Activated CD4-positive, alpha-beta T cell treated with anti-CD3 and anti-CD28 coated beads, Interleukin-2, amount 50 U/mL, for 16 hours (primary cell): ENCODE measurements around the gene MDC1.
"Not testable (repeated sequence)": the region's sequence is repeated elsewhere in the genome, so short reads cannot be mapped to it uniquely, and the experiment has no call there.

Experiments
- DNase-seq: peaks from one replicate; pipeline ENCODE4 v3.0.0-alpha.2; 2020

MDC1 gene, protein sequence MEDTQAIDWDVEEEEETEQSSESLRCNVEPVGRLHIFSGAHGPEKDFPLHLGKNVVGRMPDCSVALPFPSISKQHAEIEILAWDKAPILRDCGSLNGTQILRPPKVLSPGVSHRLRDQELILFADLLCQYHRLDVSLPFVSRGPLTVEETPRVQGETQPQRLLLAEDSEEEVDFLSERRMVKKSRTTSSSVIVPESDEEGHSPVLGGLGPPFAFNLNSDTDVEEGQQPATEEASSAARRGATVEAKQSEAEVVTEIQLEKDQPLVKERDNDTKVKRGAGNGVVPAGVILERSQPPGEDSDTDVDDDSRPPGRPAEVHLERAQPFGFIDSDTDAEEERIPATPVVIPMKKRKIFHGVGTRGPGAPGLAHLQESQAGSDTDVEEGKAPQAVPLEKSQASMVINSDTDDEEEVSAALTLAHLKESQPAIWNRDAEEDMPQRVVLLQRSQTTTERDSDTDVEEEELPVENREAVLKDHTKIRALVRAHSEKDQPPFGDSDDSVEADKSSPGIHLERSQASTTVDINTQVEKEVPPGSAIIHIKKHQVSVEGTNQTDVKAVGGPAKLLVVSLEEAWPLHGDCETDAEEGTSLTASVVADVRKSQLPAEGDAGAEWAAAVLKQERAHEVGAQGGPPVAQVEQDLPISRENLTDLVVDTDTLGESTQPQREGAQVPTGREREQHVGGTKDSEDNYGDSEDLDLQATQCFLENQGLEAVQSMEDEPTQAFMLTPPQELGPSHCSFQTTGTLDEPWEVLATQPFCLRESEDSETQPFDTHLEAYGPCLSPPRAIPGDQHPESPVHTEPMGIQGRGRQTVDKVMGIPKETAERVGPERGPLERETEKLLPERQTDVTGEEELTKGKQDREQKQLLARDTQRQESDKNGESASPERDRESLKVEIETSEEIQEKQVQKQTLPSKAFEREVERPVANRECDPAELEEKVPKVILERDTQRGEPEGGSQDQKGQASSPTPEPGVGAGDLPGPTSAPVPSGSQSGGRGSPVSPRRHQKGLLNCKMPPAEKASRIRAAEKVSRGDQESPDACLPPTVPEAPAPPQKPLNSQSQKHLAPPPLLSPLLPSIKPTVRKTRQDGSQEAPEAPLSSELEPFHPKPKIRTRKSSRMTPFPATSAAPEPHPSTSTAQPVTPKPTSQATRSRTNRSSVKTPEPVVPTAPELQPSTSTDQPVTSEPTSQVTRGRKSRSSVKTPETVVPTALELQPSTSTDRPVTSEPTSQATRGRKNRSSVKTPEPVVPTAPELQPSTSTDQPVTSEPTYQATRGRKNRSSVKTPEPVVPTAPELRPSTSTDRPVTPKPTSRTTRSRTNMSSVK (N-terminal part only)

GRCh38 chr6:30717129-30717844, at the start of gene MDC1:
TSS of gene MDC1 (minus strand) at chr6:30717281. CDS start at chr6:30715175, 2,106 bp downstream.
- DNase-seq, result peak; percentile 100

DNA sequence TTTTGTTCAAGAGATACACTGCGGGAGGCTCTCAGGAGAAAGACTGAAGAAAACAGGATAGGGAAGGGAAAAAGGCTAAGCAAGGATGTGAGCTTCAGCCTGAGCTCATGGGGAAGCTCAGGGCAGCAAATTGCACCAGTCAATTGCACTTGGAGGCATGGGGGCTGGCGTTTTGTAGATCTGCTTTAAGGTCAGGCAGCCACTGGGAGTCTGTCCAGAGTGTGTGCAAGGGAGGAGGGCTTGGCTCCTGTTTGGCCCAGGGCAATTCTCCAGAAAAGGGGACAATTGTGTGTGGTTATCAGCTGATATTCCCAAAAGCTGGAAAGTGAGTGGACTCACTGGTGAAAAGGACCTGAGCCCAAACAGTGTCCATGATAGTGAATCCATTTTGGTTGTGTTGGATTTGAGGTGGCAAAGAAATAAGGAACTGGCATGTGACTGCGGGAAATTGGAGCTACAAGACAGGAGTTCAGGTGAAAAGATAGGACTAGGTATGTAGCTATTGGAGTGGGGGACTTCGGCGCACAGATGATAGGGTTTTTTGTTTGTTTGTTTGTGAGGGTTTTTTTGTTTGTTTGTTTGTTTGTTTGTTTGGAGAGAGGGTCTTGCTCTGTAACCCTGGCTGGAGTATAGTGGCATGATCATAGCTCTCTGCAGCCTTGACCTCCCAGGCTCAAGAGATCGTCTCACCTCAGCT, 49.5 kb upstream of the MDC1 start:
- DNase-seq, result no peak

GRCh38 chr6:30765495-30765894, 48.4 kb upstream of the MDC1 start:
- not testable (repeated sequence) for DNase-seq

- DNase-seq, result not testable (repeated sequence)
Observed at GRCh38 chr6:30764490-30765043, 47.5 kb upstream of the MDC1 start.

- DNase-seq, result no peak
Observed at GRCh38 chr6:30763618-30764489, 46.8 kb upstream of the MDC1 start.

DNA sequence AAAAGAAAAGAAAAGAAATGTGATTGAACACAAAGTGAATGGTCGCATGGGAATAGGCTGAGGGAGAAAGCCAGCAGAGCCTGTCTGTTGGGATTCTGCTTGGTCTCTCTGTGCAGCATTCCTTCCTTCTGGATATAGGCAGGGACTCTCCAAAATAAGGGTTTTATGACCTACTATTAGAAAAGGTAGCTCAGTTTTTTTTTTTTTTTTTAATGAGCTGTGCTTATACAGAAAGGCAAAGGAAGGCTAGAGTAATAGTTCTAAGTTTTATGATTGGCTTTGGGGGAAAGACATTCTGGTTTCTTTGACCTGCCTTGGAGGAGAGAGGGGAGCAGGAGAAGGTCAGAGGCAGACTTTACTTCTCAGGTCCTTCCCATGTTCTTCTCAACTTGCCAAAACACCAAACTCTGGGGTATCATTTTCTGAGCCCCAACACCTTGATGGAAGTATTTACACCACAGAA, 46.1 kb upstream of the MDC1 start:
- DNase-seq, result no peak

- no peak for DNase-seq
Observed at GRCh38 chr6:30761791-30762429, 44.8 kb upstream of the MDC1 start.

GRCh38 chr6:30760549-30760948, 43.5 kb upstream of the MDC1 start:
- DNase-seq, result no peak

- no peak for DNase-seq
Observed at GRCh38 chr6:30759575-30760239, 42.6 kb upstream of the MDC1 start.

- no peak for DNase-seq
Observed at GRCh38 chr6:30757261-30757904, 40.3 kb upstream of the MDC1 start.

- not testable (repeated sequence) for DNase-seq
Observed at GRCh38 chr6:30756405-30757003, 39.4 kb upstream of the MDC1 start.

DNA sequence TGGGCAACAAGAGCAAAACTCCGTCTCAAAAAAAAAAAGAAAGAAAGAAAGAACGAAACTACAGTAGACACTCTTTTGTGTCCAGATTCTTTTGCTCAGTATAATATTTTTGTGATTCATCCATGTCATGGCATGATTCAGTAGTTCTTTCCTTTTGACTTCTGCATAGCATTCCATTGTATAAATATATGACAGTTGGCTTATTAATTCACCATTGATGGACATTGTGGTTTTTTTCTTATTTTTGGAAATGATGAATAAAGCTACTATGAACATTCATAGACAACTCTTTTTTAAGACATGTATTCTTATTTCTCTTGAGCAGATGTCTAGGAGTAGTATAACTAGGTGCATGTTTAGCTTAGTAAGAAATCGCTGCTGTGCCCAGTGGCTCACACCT, 37.5 kb upstream of the MDC1 start:
- DNase-seq, result no peak

DNA sequence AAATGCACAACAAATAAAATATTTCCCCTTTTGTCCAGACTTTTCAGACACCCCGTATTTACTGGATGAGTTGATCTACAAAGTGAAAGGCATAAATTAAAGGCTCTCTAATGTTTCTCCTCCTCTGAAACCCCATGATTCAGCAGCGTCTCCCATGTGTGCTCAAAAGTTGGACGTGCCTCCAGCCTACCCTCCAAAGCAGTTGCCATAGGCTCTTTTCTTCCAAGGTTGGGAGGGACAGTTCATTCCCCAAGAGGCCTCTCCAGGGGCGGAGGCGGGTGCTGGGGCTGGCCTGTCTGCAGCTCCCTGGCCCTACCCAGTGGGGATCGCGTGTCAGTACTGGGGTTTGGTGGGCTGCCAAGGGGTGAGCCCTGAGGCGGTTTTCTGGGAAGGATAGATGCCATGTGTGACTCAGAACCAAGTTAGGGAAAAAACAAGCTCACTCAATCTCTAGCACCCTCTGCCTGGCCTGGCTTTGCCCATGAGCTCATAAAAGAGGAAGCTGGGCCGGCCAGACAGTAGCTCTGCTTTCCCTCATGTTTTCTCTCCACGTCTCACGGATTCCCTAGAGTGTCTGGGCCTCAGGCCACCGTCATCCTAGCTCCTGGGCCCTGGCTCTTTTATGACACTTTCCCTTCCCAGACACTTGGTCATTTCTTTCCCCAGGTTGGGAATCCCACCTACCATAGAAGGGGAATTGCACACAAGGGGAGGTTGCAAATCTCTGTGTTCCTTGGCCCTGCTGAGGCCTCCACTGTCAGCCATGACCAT, 35.3 kb upstream of the MDC1 start:
- no peak for DNase-seq

GRCh38 chr6:30750379-30750668, 33.2 kb upstream of the MDC1 start:
- no peak for DNase-seq

DNA sequence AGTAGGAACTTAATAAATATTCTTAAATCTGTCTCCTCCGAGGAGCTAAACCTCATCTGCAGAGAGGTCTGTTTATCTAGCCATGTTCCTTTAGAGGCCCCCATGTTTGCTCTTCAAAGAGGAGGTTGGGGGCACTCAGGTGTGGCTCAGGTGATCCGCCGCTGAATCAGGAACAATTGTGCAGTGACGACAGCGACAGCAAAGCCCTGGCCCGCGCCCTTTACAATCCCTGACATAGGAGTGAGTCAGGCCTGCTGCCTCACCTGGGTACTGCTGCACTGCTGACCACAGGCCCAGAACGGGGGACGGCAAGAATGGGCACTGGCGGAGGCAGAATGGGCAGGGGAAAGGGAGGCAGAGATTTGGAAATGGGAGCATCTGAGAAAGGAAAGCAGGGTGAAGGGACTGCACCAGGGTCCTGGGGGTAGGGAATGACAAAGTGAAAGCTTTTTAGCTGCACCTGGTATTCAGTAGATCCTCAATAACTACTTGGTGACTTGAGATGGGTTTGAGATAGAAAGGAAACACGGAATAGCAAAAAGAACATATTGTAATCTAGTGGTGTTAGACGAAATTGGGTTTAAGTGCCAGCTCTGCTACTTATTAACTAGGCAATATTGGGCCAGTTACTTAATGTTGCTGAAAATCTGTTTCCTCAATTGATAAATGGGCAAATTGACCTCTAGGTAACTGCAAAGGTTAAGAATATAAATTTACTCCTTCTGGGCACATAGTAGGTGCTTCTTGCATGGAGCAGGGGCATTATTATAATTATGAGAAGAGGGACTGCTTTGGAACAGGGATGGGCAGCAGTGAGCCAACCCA, 32.7 kb upstream of the MDC1 start:
- no peak for DNase-seq

- no peak for DNase-seq
Observed at GRCh38 chr6:30748851-30749540, 31.9 kb upstream of the MDC1 start.
